ENCODE measurements around the gene ACIN1. TPM values are rescaled to one million over a fixed set of nuclear protein-coding genes. Genes with fewer than 3 reads are reported as not detected.

ACIN1 gene
- total and polyA plus RNA-seq, 10 of the 15 experiments (the other 5 are each of a cell fraction or from before 2014, with no cell fraction given): 4.3 to 148 (median 93.4) TPM

- RAD21 ChIA-PET (ENCODE audit: unreplicated experiment): no interaction called here
Observed at GRCh38 chr14:23131482-23131881, 36.5 kb upstream of the ACIN1 start.

GRCh38 chr14:23130871-23131270, 35.9 kb upstream of the ACIN1 start:
- intact Hi-C loops (cut with micrococcal nuclease; ENCODE audit: unreplicated experiment) (no loop called here), in situ Hi-C loops (cut with MboI) (no loop called here)
- H3K4me1 ChIP-seq (ENCODE audit: control insufficient read depth, insufficient read depth, low read length): no peaks in the 10 kb centered on the region
- H3K9ac ChIP-seq (ENCODE audit: control insufficient read depth, insufficient read depth, low read length): no peak overlapping the region
- BruUV-seq (replicated peaks): no TSS peak
- DNase-seq (ENCODE audit: low read depth, low spot score) (no peak), FAIRE-seq (no peak), ATAC-seq (no peak)
- no peak overlapping the region for H3K27ac ChIP-seq (ENCODE audit: control insufficient read depth, insufficient read depth)
- H3K4me3 ChIP-seq: no peak overlapping the region
- no peak overlapping the region for H3K4me2 ChIP-seq (ENCODE audit: control insufficient read depth, insufficient read depth)
- POLR2A ChIA-PET: no interaction called here
- no peaks in the 10 kb centered on the region for H3K36me3 ChIP-seq (ENCODE audit: control insufficient read depth in 2 of 2, insufficient read depth in 2 of 2, low read length in 1 of 2)
- H4K20me1 ChIP-seq (ENCODE audit: control insufficient read depth, insufficient read depth): no peaks in the 10 kb centered on the region
- no peaks in the 10 kb centered on the region for H3K79me2 ChIP-seq (ENCODE audit: control insufficient read depth, insufficient read depth, low read length)
- CTCF ChIA-PET: interaction anchor here (1.5 to 2.8 kb wide), 2 partner anchors 10 to 54 kb away, joined by 3 to 24 read pairs; no protein-coding TSS in a partner anchor
- H3K27me3 ChIP-seq (replicated peaks in 1 of 2; ENCODE audit: control insufficient read depth in 2 of 2, insufficient read depth in 2 of 2, low read length in 1 of 2): no peaks in the 10 kb centered on the region; a peak in 1 of 4 replicates
- H2AFZ ChIP-seq (ENCODE audit: control insufficient read depth, low read depth, low read length): no peak overlapping the region
- H3K9me3 ChIP-seq (replicated peaks; ENCODE audit: control insufficient read depth, insufficient read depth, low read length): no peaks in the 10 kb centered on the region
- RAD21 ChIA-PET (ENCODE audit: unreplicated experiment): interaction anchor here (0.8 kb wide), 1 partner anchor 10 kb away, joined by 4 read pairs; no protein-coding TSS in a partner anchor
- SMC1A ChIA-PET (ENCODE audit: uncharacterized antibody, unreplicated experiment): interaction anchor here (2.0 kb wide), 1 partner anchor 10 kb away, joined by 10 read pairs; no protein-coding TSS in a partner anchor
- WGBS (ENCODE audit: insufficient coverage, insufficient replicate concordance, low lambda C conversion rate, missing lambda C conversion rate): 0% methylated on average over 3 of the region's 3 CpGs
- TF ChIP-seq ZNF24 (IDR thresholded peaks at IDR 0.05) (no peak), EGR1 (IDR thresholded peaks at IDR 0.05; ENCODE audit: borderline replicate concordance in 1 of 2, low read depth in 2 of 2, low read length in 2 of 2) (no peak), EZH2 (IDR thresholded peaks at IDR 0.05; ENCODE audit: borderline replicate concordance, control insufficient read depth, low read depth, low read length) (no peak), MEF2B (IDR thresholded peaks at IDR 0.05; ENCODE audit: partially characterized antibody, poor library complexity, severe bottlenecking) (no peak), RAD21 (IDR thresholded peaks at IDR 0.05; ENCODE audit: insufficient read depth, low read depth, low read length) (no peak), GATAD2B (conservative IDR thresholded peaks at IDR 0.05; ENCODE audit: low read depth) (no peak), SRF (IDR thresholded peaks at IDR 0.05; ENCODE audit: low read depth in 2 of 2, low read length in 2 of 2) (no peak), ETV6 (conservative IDR thresholded peaks at IDR 0.05 in 1 of 2, IDR thresholded peaks at IDR 0.05 in 1 of 2; ENCODE audit: borderline replicate concordance in 1 of 2, low read depth in 1 of 2) (no peak), NRF1 (conservative IDR thresholded peaks at IDR 0.05; ENCODE audit: low read depth, low read length) (no peak), IKZF2 (IDR thresholded peaks at IDR 0.05) (no peak)

More at GRCh38 chr14:23131482-23131881, 36.5 kb upstream of the ACIN1 start:
- in situ Hi-C loops (cut with MboI) (no loop called here), intact Hi-C loops (cut with micrococcal nuclease; ENCODE audit: unreplicated experiment) (no loop called here)
- Histone ChIP-seq H3K36me3 (ENCODE audit: control insufficient read depth in 2 of 2, insufficient read depth in 2 of 2, low read length in 1 of 2) (no peaks in the 10 kb centered on the region), H3K4me1 (ENCODE audit: control insufficient read depth, insufficient read depth, low read length) (no peaks in the 10 kb centered on the region), H3K4me2 (ENCODE audit: control insufficient read depth, insufficient read depth) (no peak overlapping the region), H3K4me3 (no peak overlapping the region), H3K9ac (ENCODE audit: control insufficient read depth, insufficient read depth, low read length) (no peak overlapping the region), H2AFZ (ENCODE audit: control insufficient read depth, low read depth, low read length) (no peak overlapping the region), H3K79me2 (ENCODE audit: control insufficient read depth, insufficient read depth, low read length) (no peaks in the 10 kb centered on the region), H3K9me3 (replicated peaks; ENCODE audit: control insufficient read depth, insufficient read depth, low read length) (no peaks in the 10 kb centered on the region), H3K27me3 (replicated peaks in 1 of 2; ENCODE audit: control insufficient read depth in 2 of 2, insufficient read depth in 2 of 2, low read length in 1 of 2) (no peaks in the 10 kb centered on the region; a peak in 1 of 4 replicates), H4K20me1 (ENCODE audit: control insufficient read depth, insufficient read depth) (no peaks in the 10 kb centered on the region), H3K27ac (ENCODE audit: control insufficient read depth, insufficient read depth) (no peak overlapping the region)
- ChIA-PET CTCF (interaction anchor here (2.8 kb wide), 1 partner anchor 11 kb away, joined by 24 read pairs; no protein-coding TSS in a partner anchor), SMC1A (ENCODE audit: uncharacterized antibody, unreplicated experiment) (no interaction called here), POLR2A (no interaction called here)
- ATAC-seq (no peak), FAIRE-seq (no peak), DNase-seq (ENCODE audit: low read depth, low spot score) (no peak)
- 33% methylated on average over 5 of the region's 5 CpGs for WGBS (ENCODE audit: insufficient coverage, insufficient replicate concordance, low lambda C conversion rate, missing lambda C conversion rate)
- BruUV-seq (replicated peaks): no TSS peak
- TF ChIP-seq RFX5 (IDR thresholded peaks at IDR 0.05; ENCODE audit: low read depth, low read length) (no peak), NR2C1 (IDR thresholded peaks at IDR 0.05) (no peak), DPF2 (IDR thresholded peaks at IDR 0.05) (no peak), MTA2 (IDR thresholded peaks at IDR 0.05; ENCODE audit: low read depth) (no peak), SRF (IDR thresholded peaks at IDR 0.05; ENCODE audit: low read depth in 2 of 2, low read length in 2 of 2) (no peak), ZBED1 (IDR thresholded peaks at IDR 0.05; ENCODE audit: borderline replicate concordance) (no peak), SMC3 (IDR thresholded peaks at IDR 0.05; ENCODE audit: borderline replicate concordance, low read length) (no peak), NFXL1 (IDR thresholded peaks at IDR 0.05; ENCODE audit: borderline replicate concordance) (no peak), ELK1 (IDR thresholded peaks at IDR 0.05; ENCODE audit: low read depth, low read length) (no peak)

Measured in GM12878 (cell line).